ENCODE data around the gene SNORC.

DNA sequence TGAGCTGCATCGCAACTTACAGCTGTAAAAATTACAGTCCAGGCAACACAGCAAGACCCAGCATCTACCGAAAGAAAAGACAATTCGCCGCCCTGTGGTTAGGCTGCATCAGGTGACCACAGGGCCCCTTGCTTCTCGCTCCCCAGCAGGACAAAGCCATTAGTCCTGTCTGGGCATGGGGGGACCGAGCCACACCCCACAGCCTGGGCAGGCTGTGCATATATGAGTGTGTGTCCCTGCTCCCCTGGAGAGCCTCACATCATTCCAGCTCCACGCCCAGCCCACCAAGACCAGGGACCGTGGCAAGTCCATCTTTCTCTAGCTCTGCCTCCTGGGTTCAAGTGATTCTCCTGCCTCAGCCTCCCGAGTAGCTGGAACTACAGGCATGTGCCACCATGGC, 33.9 kb downstream of the SNORC start:
- TF ChIP-seq CTCF (IDR thresholded peaks at IDR 0.05), result no peak
- TF ChIP-seq POLR2A (IDR thresholded peaks at IDR 0.05), result no peak
